Uterus (tissue), 2 donors: ENCODE measurements around the gene ZGPAT.

ENCODE experiments used
- POLR2A ChIP-seq, 2 donors: fragments of 450-650 bp; IDR thresholded peaks; one replicate each; pipeline ENCODE4 v1.6.1; 2016; ENCODE audit warnings: antibody characterized with exemption in 2 of 2, mild to moderate bottlenecking in 1 of 2, moderate library complexity in 1 of 2
- TF ChIP-seq, protein P1 (sequence below), 4 experiments: fragments of 200-600 bp in 2 of 4; fragments of 450-650 bp in 2 of 4; sonication (generic) in 2 of 4; IDR thresholded peaks; one replicate each; pipeline ENCODE4 v1.5.1; 2016 to 2019; ENCODE audit warnings: antibody characterized with exemption in 4 of 4, mild to moderate bottlenecking in 2 of 4, moderate library complexity in 1 of 4

- TF ChIP-seq, protein P1, sequence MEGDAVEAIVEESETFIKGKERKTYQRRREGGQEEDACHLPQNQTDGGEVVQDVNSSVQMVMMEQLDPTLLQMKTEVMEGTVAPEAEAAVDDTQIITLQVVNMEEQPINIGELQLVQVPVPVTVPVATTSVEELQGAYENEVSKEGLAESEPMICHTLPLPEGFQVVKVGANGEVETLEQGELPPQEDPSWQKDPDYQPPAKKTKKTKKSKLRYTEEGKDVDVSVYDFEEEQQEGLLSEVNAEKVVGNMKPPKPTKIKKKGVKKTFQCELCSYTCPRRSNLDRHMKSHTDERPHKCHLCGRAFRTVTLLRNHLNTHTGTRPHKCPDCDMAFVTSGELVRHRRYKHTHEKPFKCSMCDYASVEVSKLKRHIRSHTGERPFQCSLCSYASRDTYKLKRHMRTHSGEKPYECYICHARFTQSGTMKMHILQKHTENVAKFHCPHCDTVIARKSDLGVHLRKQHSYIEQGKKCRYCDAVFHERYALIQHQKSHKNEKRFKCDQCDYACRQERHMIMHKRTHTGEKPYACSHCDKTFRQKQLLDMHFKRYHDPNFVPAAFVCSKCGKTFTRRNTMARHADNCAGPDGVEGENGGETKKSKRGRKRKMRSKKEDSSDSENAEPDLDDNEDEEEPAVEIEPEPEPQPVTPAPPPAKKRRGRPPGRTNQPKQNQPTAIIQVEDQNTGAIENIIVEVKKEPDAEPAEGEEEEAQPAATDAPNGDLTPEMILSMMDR (IDR thresholded peaks at IDR 0.05): no peak
- TF ChIP-seq POLR2A (IDR thresholded peaks at IDR 0.05): no peak
Observed at GRCh38 chr20:63694584-63695423, 13.0 kb upstream of the ZGPAT start.
